SK-N-DZ (cell line): ENCODE data around the gene HCAR2.
"Not testable (repeated sequence)": the region's sequence is repeated elsewhere in the genome, so short reads cannot be mapped to it uniquely, and the experiment has no call there.

Experiments
- DNase-seq: peaks from one replicate; pipeline ENCODE4 v3.0.0-alpha.2; 2015; ENCODE audit warnings: low spot score
- small RNA-seq, 2 experiments: library from RNA; depleted of rRNA; stranded (forward); fragments of <200 nt; gene quantifications; one replicate each; pipeline ENCODE3, GENCODE V24; 2014

HCAR2 gene

GRCh38 chr12:122665759-122666158 lies 37.4 kb downstream of the HCAR2 start:
- DNase-seq = no peak

- DNase-seq = no peak
Measured at GRCh38 chr12:122665349-122665748, 37.8 kb downstream of the HCAR2 start.

GRCh38 chr12:122661938-122662337 lies 41.2 kb downstream of the HCAR2 start:
- DNase-seq = no peak

- no peak for DNase-seq
Measured at GRCh38 chr12:122661246-122661645, 41.9 kb downstream of the HCAR2 start.

- no peak for DNase-seq
Measured at GRCh38 chr12:122659579-122659978, 43.6 kb downstream of the HCAR2 start.

GRCh38 chr12:122656298-122656697 lies 46.9 kb downstream of the HCAR2 start:
- DNase-seq = no peak

- not testable (repeated sequence) for DNase-seq
Measured at GRCh38 chr12:122653291-122653690, 49.9 kb downstream of the HCAR2 start.

GRCh38 chr12:122651520-122652224 lies 51.5 kb downstream of the HCAR2 start:
- DNase-seq = no peak

Small RNAs within 50 kb of the gene (small RNA-seq; reads per million reads assigned to genes)
- 0 reads per million in 2 experiments for gene AC026333.2
